Nephron (organoid): Measurements from ENCODE around the gene MANF.
A peak's percentile ranks its signal among the peaks of the same experiment; 100 is the strongest.

Experiments used
- H3K27ac Mint-ChIP-seq, 3 experiments: 2 replicates each; pipeline ENCODE4 v1.8.0; 2020; ENCODE audit warnings: mixed read lengths in 3 of 3, mild to moderate bottlenecking in 2 of 3, moderate library complexity in 1 of 3
- H3K27me3 Mint-ChIP-seq: 2 replicates; pipeline ENCODE4 v1.8.0; 2021; ENCODE audit warnings: low read depth, mild to moderate bottlenecking, moderate library complexity, mixed read lengths
- H3K36me3 Mint-ChIP-seq: 2 replicates; pipeline ENCODE4 v1.8.0; 2020; ENCODE audit warnings: low read depth, mixed read lengths
- H3K4me1 Mint-ChIP-seq: 2 replicates; pipeline ENCODE4 v1.8.0; 2020; ENCODE audit warnings: mixed read lengths
- H3K4me3 Mint-ChIP-seq, 3 experiments: 2 replicates each; pipeline ENCODE4 v1.8.0; 2020; ENCODE audit warnings: mild to moderate bottlenecking in 3 of 3, mixed read lengths in 3 of 3, moderate library complexity in 2 of 3
- H3K9me3 Mint-ChIP-seq: 2 replicates; pipeline ENCODE4 v1.8.0; 2020; ENCODE audit warnings: mixed read lengths
- TF ChIP-seq, protein P1 (sequence below), 3 experiments: fragments of 200-600 bp; sonication (generic); IDR thresholded peaks; one replicate each; pipeline ENCODE4 v1.5.0; 2021; ENCODE audit warnings: antibody characterized with exemption in 3 of 3; ENCODE audit not compliant: unreplicated experiment in 3 of 3

Gene MANF

DNA sequence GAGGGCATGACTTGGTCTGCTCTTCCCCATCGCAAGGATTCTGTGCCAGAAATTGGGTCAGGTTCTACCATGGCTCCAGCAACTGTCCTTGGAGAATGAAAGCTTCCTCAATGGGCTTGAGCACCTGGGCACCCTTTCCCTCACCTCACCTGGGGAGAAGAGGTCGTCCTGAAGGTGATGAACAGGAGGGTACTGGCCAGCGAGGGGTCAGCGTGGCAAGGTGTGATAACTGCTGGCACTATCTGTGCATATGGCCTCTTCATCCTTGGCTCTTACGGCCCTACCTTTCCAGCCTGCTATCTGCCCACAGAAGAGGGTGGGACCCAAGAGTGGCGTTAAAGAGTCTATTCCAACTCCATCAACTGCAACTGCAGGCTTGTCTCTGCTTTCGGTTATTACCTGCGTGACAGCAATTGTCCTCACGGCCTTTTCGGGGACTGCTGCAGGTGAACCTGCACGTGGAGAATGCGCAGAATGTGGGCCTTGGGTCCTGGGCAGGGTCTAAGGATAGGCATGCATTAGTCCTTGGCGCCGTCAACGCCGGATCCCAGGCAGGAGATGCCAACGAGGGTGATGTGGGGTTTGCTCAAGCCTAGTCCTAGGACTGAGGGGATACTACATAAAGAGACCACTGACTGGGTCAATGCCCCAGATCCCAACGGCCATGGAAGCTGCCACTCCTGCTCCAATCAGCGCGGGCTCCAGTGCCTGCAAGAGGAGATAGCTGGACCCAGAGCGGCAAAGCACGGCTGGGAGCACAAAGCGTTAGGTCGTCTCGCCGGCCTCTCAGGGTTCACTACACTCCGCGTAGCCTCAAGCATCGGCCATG lies 5.4 kb downstream of the MANF start:
- Mint-ChIP-seq H3K36me3 (peaks cover 63% of the 10 kb centered on the region), H3K4me1 (peaks cover 60% of the 10 kb centered on the region), H3K27me3 (no peaks in the 10 kb centered on the region), H3K9me3 (no peaks in the 10 kb centered on the region), H3K27ac (peak overlapping the region in 2 of 3 experiments; percentile 63 to 72), H3K4me3 (peak overlapping the region; percentile 77 to 83 (median 82))
- TF ChIP-seq, protein P1, sequence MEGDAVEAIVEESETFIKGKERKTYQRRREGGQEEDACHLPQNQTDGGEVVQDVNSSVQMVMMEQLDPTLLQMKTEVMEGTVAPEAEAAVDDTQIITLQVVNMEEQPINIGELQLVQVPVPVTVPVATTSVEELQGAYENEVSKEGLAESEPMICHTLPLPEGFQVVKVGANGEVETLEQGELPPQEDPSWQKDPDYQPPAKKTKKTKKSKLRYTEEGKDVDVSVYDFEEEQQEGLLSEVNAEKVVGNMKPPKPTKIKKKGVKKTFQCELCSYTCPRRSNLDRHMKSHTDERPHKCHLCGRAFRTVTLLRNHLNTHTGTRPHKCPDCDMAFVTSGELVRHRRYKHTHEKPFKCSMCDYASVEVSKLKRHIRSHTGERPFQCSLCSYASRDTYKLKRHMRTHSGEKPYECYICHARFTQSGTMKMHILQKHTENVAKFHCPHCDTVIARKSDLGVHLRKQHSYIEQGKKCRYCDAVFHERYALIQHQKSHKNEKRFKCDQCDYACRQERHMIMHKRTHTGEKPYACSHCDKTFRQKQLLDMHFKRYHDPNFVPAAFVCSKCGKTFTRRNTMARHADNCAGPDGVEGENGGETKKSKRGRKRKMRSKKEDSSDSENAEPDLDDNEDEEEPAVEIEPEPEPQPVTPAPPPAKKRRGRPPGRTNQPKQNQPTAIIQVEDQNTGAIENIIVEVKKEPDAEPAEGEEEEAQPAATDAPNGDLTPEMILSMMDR (IDR thresholded peaks at IDR 0.05; ENCODE audit: unreplicated experiment in 3 of 3): peak in 2 of 3 experiments; percentile 83 to 84

DNA sequence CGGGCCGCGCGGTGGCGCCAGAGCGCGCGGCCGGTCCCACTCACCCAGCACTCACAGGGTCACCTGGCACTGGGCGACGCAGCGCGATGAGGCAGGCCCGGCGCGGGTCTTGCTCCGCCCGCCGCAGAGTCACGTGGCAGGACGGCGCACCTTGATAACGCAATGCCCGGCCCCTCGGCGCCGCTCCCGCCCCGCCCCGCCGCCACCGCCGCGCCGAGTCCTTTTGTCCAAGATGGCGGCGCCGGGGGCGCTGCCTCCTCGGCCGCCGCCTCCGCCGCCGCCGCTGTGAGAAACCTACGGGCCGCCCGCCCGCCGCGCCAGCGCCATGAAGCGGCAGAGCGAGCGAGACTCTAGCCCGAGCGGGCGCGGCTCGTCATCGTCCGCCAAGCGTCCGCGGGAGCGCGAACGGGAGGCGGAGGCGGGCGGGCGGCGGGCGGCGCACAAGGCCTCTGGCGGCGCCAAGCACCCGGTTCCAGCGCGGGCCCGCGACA lies 6.0 kb downstream of the MANF start, which contains the start of gene RBM15B:
TSS of gene RBM15B (plus strand) at position 211 of the 491 bp plus-strand sequence. CDS start at position 326, 115 bp downstream.
- H3K27me3 Mint-ChIP-seq: no peaks in the 10 kb centered on the region

DNA sequence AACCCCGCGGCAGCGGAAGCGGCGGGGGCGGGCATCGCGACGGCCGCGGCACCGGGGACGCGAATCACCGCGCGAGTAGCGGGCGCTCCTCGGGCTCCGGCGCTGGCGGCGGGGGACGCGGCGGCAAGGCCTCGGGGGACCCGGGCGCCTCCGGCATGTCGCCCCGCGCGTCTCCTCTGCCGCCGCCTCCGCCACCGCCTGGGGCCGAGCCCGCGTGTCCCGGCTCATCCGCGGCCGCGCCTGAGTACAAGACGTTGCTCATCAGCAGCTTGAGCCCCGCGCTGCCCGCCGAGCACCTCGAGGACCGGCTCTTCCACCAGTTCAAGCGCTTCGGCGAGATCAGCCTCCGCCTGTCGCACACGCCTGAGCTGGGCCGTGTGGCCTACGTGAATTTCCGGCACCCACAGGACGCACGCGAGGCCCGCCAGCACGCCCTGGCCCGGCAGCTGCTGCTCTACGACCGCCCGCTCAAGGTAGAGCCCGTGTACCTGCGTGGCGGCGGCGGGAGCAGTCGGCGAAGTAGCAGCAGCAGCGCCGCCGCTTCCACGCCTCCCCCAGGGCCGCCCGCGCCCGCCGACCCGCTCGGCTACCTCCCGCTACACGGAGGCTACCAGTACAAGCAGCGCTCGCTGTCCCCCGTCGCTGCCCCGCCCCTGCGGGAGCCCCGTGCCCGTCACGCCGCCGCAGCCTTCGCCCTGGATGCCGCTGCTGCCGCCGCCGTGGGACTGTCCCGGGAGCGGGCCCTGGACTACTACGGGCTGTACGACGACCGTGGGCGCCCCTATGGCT lies 6.7 kb downstream of the MANF start:
- Mint-ChIP-seq H3K4me1 (peaks cover 55% of the 10 kb centered on the region), H3K4me3 (peak overlapping the region; percentile 85 to 87 (median 85)), H3K36me3 (peaks cover 61% of the 10 kb centered on the region), H3K27me3 (no peaks in the 10 kb centered on the region), H3K9me3 (no peaks in the 10 kb centered on the region), H3K27ac (peak overlapping the region in 2 of 3 experiments; percentile 72 to 79)
- TF ChIP-seq, protein P1 (IDR thresholded peaks at IDR 0.05; ENCODE audit: unreplicated experiment in 3 of 3): no peak

More for the DNA sequence above, 6.0 kb downstream of the MANF start, which contains the start of gene RBM15B:
- Mint-ChIP-seq H3K9me3 (no peaks in the 10 kb centered on the region), H3K4me3 (peak within 1 kb of the TSS; percentile 85 to 87 (median 85)), H3K4me1 (peaks cover 55% of the 10 kb centered on the region), H3K27ac (peak within 1 kb of the TSS in 2 of 3 experiments; percentile 72 to 79), H3K36me3 (peaks cover 60% of the 10 kb centered on the region)
- TF ChIP-seq, protein P1 (IDR thresholded peaks at IDR 0.05; ENCODE audit: unreplicated experiment in 3 of 3): peak in 1 of 3 experiments; percentile 93

DNA sequence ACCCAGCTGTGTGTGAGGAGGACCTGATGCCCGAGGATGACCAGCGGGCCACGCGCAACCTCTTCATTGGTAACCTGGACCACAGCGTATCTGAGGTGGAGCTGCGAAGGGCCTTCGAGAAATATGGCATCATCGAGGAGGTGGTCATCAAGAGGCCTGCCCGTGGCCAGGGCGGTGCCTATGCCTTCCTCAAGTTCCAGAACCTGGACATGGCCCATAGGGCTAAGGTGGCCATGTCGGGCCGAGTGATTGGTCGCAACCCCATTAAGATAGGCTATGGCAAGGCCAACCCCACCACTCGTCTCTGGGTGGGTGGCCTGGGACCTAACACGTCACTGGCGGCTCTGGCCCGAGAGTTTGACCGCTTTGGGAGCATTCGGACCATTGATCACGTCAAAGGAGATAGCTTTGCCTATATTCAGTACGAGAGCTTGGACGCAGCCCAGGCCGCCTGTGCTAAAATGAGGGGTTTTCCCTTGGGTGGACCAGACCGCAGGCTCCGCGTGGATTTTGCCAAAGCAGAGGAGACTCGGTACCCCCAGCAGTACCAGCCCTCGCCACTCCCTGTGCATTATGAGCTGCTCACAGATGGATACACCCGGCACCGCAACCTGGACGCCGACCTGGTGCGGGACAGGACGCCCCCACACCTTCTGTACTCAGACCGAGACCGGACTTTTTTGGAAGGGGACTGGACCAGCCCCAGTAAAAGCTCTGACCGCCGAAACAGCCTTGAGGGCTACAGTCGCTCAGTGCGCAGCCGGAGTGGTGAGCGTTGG lies 7.5 kb downstream of the MANF start:
- Mint-ChIP-seq H3K27me3 (no peaks in the 10 kb centered on the region), H3K36me3 (peaks cover 65% of the 10 kb centered on the region), H3K9me3 (no peaks in the 10 kb centered on the region), H3K4me1 (peaks cover 53% of the 10 kb centered on the region), H3K4me3 (peak overlapping the region; percentile 85 to 87 (median 85)), H3K27ac (peak overlapping the region in 1 of 3 experiments; percentile 79)
- TF ChIP-seq, protein P1 (IDR thresholded peaks at IDR 0.05; ENCODE audit: unreplicated experiment in 3 of 3): no peak

DNA sequence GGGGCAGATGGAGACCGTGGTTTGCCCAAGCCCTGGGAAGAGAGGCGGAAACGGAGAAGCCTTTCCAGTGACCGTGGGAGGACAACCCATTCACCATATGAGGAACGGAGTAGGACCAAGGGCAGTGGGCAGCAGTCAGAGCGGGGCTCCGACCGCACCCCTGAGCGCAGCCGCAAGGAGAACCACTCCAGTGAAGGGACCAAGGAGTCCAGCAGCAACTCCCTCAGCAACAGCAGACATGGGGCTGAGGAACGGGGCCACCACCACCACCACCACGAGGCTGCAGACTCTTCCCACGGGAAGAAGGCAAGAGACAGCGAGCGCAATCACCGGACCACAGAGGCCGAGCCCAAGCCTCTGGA lies 8.0 kb downstream of the MANF start:
- H3K27me3 Mint-ChIP-seq: no peaks in the 10 kb centered on the region
- H3K36me3 Mint-ChIP-seq: peaks cover 61% of the 10 kb centered on the region
- no peaks in the 10 kb centered on the region for H3K9me3 Mint-ChIP-seq
- peaks cover 48% of the 10 kb centered on the region for H3K4me1 Mint-ChIP-seq
- peak overlapping the region in 1 of 3 experiments; percentile 11 for H3K27ac Mint-ChIP-seq
- peak overlapping the region; percentile 85 to 87 (median 85) for H3K4me3 Mint-ChIP-seq
- TF ChIP-seq, protein P1 (IDR thresholded peaks at IDR 0.05; ENCODE audit: unreplicated experiment in 3 of 3): no peak
